Measurements from ENCODE around the gene BIN1. TPM values are rescaled to one million over a fixed set of nuclear protein-coding genes. Genes with fewer than 3 reads are reported as not detected.

The BIN1 gene
- polyA plus RNA-seq, 1 of the 3 experiments (the other 2 are of a cell fraction) = 40.3 TPM

- no peak overlapping the region for H3K9ac ChIP-seq
- DNase-seq = no peak
- no peak overlapping the region for H3K4me3 ChIP-seq (ENCODE audit: low read depth in 2 of 2, low read length in 1 of 2)
- no peaks in the 10 kb centered on the region for H3K36me3 ChIP-seq (replicated peaks in 1 of 2; ENCODE audit: control insufficient read depth in 1 of 2, insufficient read depth in 2 of 2, low read length in 1 of 2)
- H3K9me2 ChIP-seq = no peaks in the 10 kb centered on the region
- no peaks in the 10 kb centered on the region for H3K27me3 ChIP-seq (ENCODE audit: insufficient read depth)
- POLR2A ChIA-PET = no interaction called here
- peaks cover 17% of the 10 kb centered on the region for H3F3A ChIP-seq (replicated peaks; ENCODE audit: insufficient read depth)
- no peak overlapping the region for H2AFZ ChIP-seq (ENCODE audit: low read depth)
- CTCF ChIA-PET = interaction anchor here (0.6 to 1.6 kb wide), 3 partner anchors 12 to 87 kb away, joined by 3 read pairs; no protein-coding TSS in a partner anchor
- H3K9me3 ChIP-seq = peaks cover 10% of the 10 kb centered on the region; the same call in 1 of the 2 replicates
- WGBS (ENCODE audit: low lambda C conversion rate) = 87% methylated on average over 6 of the region's 7 CpGs
- no peak overlapping the region for H3K4me2 ChIP-seq
- peaks cover 2 to 10% of the 10 kb centered on the region in 2 experiments; a peak in 2 of 4 replicates for H3K4me1 ChIP-seq (ENCODE audit: control insufficient read depth in 1 of 2, insufficient read depth in 2 of 2, low read depth in 1 of 2, low read length in 1 of 2)
- H3K27ac ChIP-seq (ENCODE audit: low read depth in 2 of 2, low read length in 1 of 2) = no peak overlapping the region
- H4K20me1 ChIP-seq (ENCODE audit: insufficient read depth) = no peaks in the 10 kb centered on the region
- TF ChIP-seq EZH2phosphoT487 (IDR thresholded peaks at IDR 0.05; ENCODE audit: borderline replicate concordance, low read depth) (no peak), MEF2A (IDR thresholded peaks at IDR 0.05; ENCODE audit: borderline replicate concordance, low read depth) (no peak), ELF1 (IDR thresholded peaks at IDR 0.05) (no peak), IRF3 (IDR thresholded peaks at IDR 0.05; ENCODE audit: low read depth, low read length) (no peak), FOSL2 (IDR thresholded peaks at IDR 0.05; ENCODE audit: borderline replicate concordance, low read depth) (no peak), SIN3A (IDR thresholded peaks at IDR 0.05; ENCODE audit: borderline replicate concordance, low read depth, low read length) (no peak), GABPA (IDR thresholded peaks at IDR 0.05; ENCODE audit: low read depth) (no peak), ZBTB33 (IDR thresholded peaks at IDR 0.05; ENCODE audit: borderline replicate concordance, low read depth) (no peak), CTCF (IDR thresholded peaks at IDR 0.05) (no peak), REST (IDR thresholded peaks at IDR 0.05; ENCODE audit: low read depth, low read length) (no peak), RCOR1 (IDR thresholded peaks at IDR 0.05; ENCODE audit: low read length) (no peak), NFIC (IDR thresholded peaks at IDR 0.05; ENCODE audit: borderline replicate concordance) (no peak), RFX5 (IDR thresholded peaks at IDR 0.05; ENCODE audit: low read length) (no peak), TCF12 (IDR thresholded peaks at IDR 0.05) (no peak), SMC3 (IDR thresholded peaks at IDR 0.05; ENCODE audit: low read depth, low read length) (no peak), YY1 (IDR thresholded peaks at IDR 0.05; ENCODE audit: low read depth) (no peak), POLR2AphosphoS5 (IDR thresholded peaks at IDR 0.05; ENCODE audit: low read depth, low read length) (no peak), RAD21 (IDR thresholded peaks at IDR 0.05; ENCODE audit: low read length) (no peak)
- H3K79me2 ChIP-seq (ENCODE audit: insufficient read depth) = no peaks in the 10 kb centered on the region
Observed at GRCh38 chr2:127155028-127155581, 48.2 kb upstream of the BIN1 start.
